Ishikawa (cell line): ENCODE measurements around the gene CHCHD6.

Experiments used
- CEBPB ChIP-seq: IDR thresholded peaks from 2 replicates; pipeline ENCODE4 v1.6.1; 2012
- CREB1 ChIP-seq: IDR thresholded peaks from 2 replicates; pipeline ENCODE4 v1.6.1; 2012; ENCODE audit warnings: low read depth
- EGR1 ChIP-seq: IDR thresholded peaks from 2 replicates; pipeline ENCODE4 v1.6.1; 2012
- EP300 ChIP-seq: IDR thresholded peaks from 2 replicates; pipeline ENCODE4 v1.6.1; 2012; ENCODE audit warnings: borderline replicate concordance
- FOXM1 ChIP-seq: IDR thresholded peaks from 2 replicates; pipeline ENCODE4 v1.6.1; 2012; ENCODE audit warnings: low read depth, borderline replicate concordance
- MAX ChIP-seq: IDR thresholded peaks from 2 replicates; pipeline ENCODE4 v1.6.1; 2012
- NFIC ChIP-seq: IDR thresholded peaks from 2 replicates; pipeline ENCODE4 v1.6.1; 2012
- RAD21 ChIP-seq: IDR thresholded peaks from 2 replicates; pipeline ENCODE4 v1.6.1; 2012; ENCODE audit warnings: low read depth
- REST ChIP-seq: IDR thresholded peaks from 2 replicates; pipeline ENCODE4 v1.6.1; 2012; ENCODE audit warnings: low read depth, mild to moderate bottlenecking
- TAF1 ChIP-seq: IDR thresholded peaks from 2 replicates; pipeline ENCODE4 v1.6.1; 2012; ENCODE audit warnings: low read depth, mild to moderate bottlenecking
- TCF12 ChIP-seq: IDR thresholded peaks from 2 replicates; pipeline ENCODE4 v1.6.1; 2012; ENCODE audit warnings: low read depth
- TEAD4 ChIP-seq: IDR thresholded peaks from 2 replicates; pipeline ENCODE4 v1.6.1; 2012
- YY1 ChIP-seq: IDR thresholded peaks from 2 replicates; pipeline ENCODE4 v1.6.1; 2012; ENCODE audit warnings: low read depth
- ZBTB7A ChIP-seq: IDR thresholded peaks from 2 replicates; pipeline ENCODE4 v1.6.1; 2012; ENCODE audit warnings: low read depth
- TF ChIP-seq, protein P1 (sequence below): IDR thresholded peaks from 2 replicates; pipeline ENCODE4 v1.6.1; 2012

CHCHD6 gene

DNA sequence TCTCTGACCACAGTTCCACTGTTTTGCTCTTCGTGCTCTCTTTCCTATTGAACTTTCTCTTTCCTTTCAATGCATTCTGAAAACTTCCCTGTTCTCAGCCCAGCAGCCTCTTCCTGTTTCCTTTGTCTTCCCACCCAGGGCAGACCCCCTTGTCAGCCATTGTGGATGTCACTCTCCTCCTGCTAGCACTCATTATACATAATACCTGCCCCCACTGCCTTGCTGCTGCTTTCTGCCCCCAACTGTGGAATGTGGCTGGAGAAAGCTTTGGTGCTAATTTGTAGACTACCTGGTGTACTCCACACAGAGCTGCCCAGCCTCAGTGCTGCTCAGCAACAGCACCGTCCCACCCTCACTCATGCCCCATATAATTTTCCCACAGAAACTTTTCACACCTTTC lies 80.2 kb downstream of the CHCHD6 start:
- TF ChIP-seq TCF12 (no peak), CEBPB (no peak)

- no peak for TF ChIP-seq MAX
- no peak for TF ChIP-seq EP300
- no peak for TF ChIP-seq CREB1
These were observed 89.0 kb downstream of the CHCHD6 start for GRCh38 chr3:126792998-126793397.

GRCh38 chr3:126797563-126797962 lies 93.5 kb downstream of the CHCHD6 start:
- TF ChIP-seq EGR1 (no peak), TCF12 (no peak)
- TF ChIP-seq, protein P1, sequence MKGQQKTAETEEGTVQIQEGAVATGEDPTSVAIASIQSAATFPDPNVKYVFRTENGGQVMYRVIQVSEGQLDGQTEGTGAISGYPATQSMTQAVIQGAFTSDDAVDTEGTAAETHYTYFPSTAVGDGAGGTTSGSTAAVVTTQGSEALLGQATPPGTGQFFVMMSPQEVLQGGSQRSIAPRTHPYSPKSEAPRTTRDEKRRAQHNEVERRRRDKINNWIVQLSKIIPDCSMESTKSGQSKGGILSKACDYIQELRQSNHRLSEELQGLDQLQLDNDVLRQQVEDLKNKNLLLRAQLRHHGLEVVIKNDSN = no peak

GRCh38 chr3:126798521-126798920 lies 94.5 kb downstream of the CHCHD6 start:
- TF ChIP-seq CEBPB = no peak
- TF ChIP-seq, protein P1 = no peak
- TF ChIP-seq TAF1 = no peak
- TF ChIP-seq FOXM1 = no peak
- no peak for TF ChIP-seq ZBTB7A
- TF ChIP-seq EGR1 = no peak
- no peak for TF ChIP-seq REST
- no peak for TF ChIP-seq YY1
- no peak for TF ChIP-seq EP300
- TF ChIP-seq TEAD4 = no peak
- TF ChIP-seq TCF12 = no peak
- no peak for TF ChIP-seq CREB1
- TF ChIP-seq NFIC = no peak
- TF ChIP-seq MAX = no peak
- no peak for TF ChIP-seq RAD21

GRCh38 chr3:126799099-126799498 lies 95.1 kb downstream of the CHCHD6 start:
- no peak for TF ChIP-seq CEBPB
- TF ChIP-seq YY1 = no peak
- TF ChIP-seq, protein P1 = no peak
- TF ChIP-seq TCF12 = no peak
- TF ChIP-seq CREB1 = no peak
- TF ChIP-seq ZBTB7A = no peak
- no peak for TF ChIP-seq EP300
- no peak for TF ChIP-seq TAF1
- TF ChIP-seq RAD21 = no peak
- TF ChIP-seq TEAD4 = no peak
- no peak for TF ChIP-seq REST
- no peak for TF ChIP-seq NFIC
- TF ChIP-seq MAX = no peak

- TF ChIP-seq EP300 (no peak), MAX (no peak), CREB1 (no peak), EGR1 (no peak), CEBPB (no peak), YY1 (no peak), TEAD4 (no peak), ZBTB7A (no peak), REST (no peak), TCF12 (no peak), NFIC (no peak), TAF1 (no peak), RAD21 (no peak), FOXM1 (no peak)
- TF ChIP-seq, protein P1 = no peak
These were observed 103.8 kb downstream of the CHCHD6 start for GRCh38 chr3:126807795-126808194.
